Measurements from ENCODE around the gene RAB6B.

Gene RAB6B

DNA sequence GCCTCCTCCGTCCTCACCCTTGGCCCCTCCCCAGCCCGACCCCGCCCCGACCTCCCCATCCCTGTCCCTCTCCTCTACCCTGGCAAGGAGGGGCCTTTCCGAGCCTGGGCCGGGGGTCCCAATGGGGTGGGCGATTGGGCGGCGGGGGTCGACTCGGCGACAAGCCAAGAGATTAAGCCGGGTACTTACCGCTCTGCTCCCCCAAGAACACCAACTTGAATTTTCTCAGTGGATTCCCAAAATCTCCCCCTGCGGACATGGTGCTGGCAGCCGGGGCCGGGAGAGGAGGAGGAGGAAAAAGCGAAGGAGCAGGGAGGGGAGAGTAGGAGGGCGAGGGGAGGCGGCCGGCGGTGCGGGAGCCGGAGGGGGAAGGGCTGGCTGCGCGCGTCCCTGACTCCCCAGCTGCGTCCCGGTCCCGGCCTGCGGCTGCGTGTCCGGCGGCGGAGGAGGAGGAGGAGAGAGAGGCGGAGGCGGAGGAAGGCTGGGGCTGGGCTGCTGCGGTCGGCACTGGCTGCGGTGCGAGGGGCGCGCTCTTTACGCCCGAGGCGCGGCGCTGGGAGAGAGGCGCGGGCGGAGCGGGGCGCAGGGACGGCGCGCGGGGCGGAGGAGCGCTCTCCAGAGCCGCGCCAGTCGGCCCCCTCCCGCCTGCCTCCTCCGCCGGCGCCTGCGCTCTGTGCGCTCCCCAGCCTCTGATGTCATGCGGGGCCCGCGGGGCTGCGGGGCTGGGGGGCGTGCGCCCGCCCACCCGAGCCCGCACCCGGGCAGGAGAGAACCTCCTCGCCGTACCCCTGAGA lies at the start of gene RAB6B:
TSS of gene RAB6B (minus strand) at position 675 of the 794 bp plus-strand sequence. CDS start at position 259, 416 bp downstream.
- DNase-seq, result peak; percentile 80

- peak; percentile 28 for DNase-seq
Observed at GRCh38 chr3:133944641-133945380, 49.1 kb upstream of the RAB6B start.

GRCh38 chr3:133944181-133944580 lies 48.5 kb upstream of the RAB6B start:
- no peak for DNase-seq

DNA sequence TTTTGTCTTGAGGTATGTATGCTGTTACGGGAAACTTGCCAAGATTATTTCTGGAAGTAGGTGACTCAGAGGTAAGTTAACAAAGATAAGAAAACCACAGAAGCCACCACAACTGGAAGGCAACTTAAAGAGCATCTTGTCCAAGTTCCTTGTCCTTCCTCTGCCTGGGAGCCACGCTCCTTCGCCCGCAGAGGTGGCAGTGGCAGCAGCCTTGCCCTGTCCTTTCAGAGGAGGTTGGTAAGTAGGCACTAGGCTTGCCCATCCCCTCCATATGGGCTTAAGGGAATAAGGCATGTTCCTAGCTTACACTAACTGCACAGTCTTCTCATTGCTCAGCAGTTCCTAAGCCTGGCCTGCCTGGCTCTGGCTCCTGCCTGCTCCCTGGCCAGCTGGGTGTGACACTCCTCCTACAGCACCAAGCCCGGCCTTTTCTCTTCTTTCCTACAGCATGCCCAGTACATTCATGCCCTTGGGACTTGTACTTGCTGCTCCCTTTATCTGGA lies 48.0 kb upstream of the RAB6B start:
- peak; percentile 93 for DNase-seq

DNA sequence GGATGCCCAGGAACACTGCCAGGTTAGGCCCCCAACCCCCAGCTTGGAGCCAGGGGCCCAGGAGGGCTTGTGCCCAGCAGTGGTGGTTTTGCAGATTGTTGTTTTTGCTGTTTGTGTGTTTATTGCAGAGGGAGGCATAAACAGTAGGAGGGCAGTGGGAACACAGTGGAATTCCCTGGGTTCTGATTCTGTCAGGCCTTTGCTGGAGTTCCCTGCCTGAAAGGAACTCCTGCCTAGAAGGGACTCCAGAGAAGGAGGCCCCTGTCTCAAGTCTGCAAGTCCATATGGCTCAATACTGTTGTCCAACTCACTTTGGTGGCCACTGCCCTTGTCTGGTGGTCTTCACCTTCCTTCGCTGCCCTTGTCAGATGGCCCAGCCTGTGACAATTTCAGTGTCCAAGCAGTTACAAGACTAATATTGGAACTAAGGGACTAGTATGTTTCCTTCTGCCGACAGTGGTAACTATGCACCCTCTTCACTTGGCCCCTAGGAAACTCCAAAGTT lies 47.4 kb upstream of the RAB6B start:
- no peak for DNase-seq

GRCh38 chr3:133941415-133941821 lies 45.7 kb upstream of the RAB6B start:
- DNase-seq, result no peak

GRCh38 chr3:133940536-133940935 lies 44.9 kb upstream of the RAB6B start:
- no peak for DNase-seq

DNA sequence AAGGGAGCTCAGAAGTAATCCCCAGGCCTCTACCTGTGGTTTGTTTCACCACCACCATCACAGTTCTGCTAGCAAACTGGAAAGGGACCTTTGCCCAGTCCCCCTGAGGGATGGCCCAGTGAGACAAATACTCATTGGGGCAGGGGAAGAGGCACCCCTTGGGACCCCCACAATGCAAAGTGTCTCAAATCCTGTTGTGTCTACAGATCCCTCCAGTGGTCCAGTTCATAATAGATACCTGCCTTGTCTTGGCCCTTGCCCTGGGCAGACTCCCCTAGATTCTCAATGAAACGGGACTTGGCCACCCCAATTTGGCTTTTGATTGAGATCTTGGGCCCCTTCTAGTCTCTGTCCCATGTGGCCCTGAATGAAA lies 43.8 kb upstream of the RAB6B start:
- no peak for DNase-seq

GRCh38 chr3:133938770-133939462 lies 43.2 kb upstream of the RAB6B start:
- no peak for DNase-seq

GRCh38 chr3:133937756-133938601 lies 42.3 kb upstream of the RAB6B start:
- no peak for DNase-seq

DNA sequence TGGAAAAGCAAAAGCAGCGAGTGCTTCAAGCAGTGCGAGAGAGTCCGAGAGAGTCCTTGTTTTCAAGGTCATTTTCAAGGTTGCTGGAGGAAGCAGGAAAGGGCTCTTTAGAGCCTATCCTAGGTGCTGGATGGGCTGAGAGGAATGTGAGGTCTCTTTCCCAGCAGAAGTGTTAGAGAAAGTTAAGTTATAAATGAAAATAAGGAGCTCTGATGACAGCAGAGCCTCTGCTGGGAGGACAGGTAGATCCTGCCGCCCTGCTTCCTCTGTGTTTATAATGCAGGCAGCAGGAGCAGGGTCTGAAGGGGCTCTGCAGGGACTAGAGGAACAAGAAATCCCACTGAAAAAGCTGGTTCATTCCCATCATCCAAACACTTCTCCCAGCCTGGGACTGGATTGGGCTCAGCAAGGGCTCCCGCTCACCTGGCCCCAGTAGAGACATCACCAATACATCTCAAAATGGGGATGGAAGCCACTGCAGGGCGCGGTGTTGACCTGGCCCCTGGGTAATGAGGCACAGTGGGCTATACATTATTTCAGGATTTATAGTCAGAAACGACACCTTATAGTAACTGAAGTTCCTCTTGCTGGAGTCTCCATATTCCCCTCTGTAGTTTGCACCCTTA lies 41.5 kb upstream of the RAB6B start:
- DNase-seq, result no peak

GRCh38 chr3:133935843-133936769 lies 40.4 kb upstream of the RAB6B start:
- DNase-seq, result no peak

- no peak for DNase-seq
Observed at GRCh38 chr3:133934996-133935842, 39.5 kb upstream of the RAB6B start.

GRCh38 chr3:133934073-133934970 lies 38.6 kb upstream of the RAB6B start:
- DNase-seq, result no peak

DNA sequence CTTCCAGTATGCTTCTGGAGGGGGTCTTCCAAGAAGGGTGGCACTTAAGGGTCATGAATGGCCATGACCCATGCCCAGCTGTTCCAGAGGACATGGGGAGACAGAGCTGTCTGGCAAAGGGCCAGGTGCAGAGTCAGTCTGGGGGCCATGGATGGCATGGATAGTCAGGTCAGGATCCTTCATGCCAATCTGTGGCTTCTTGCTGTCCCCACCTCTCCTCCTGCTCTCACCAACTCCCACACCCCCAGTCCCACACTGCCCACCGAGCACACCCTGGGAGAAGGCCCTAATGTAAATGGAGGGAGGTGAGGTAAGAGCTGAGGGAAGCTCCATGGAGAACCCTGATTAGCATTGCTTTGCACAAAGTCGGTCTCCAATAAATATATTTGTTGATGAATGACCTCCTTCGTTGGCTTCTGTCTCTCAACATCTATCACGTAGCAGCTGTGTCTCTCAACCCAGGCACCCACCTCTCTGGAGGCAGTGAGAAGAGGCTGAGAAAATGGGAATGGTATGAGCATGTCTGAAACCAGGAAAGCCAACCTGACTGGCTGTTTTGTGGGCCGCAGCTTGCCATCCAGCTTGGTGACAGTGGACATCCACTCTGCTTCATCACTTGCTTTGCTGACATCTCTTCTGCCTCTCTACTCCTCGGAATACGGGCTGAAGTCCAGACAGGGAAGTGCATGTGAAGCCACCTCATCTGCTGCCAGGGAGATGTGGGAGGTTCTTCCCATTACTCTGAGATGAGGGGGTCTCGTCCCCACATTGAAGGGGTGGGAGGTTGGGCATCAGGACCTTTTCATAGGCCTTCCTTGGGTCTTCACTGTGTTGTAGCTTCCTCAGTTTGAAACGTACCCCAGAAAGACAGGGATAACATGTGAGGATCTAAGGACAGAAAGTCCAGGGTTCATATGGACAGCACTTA lies 37.7 kb upstream of the RAB6B start:
- DNase-seq, result no peak

GRCh38 chr3:133932009-133932408 lies 36.3 kb upstream of the RAB6B start:
- DNase-seq, result no peak

GRCh38 chr3:133931084-133931483 lies 35.4 kb upstream of the RAB6B start:
- DNase-seq, result no peak
